AG04450 (cell line): Measurements from ENCODE around the gene OLFML1. TPM values are rescaled to one million over a fixed set of nuclear protein-coding genes. Genes with fewer than 3 reads are reported as not detected.

Source experiments
- CTCF ChIA-PET: fragments of 300-600, 350-600 bp; formaldehyde crosslinking; extraction: SDS; loops from one replicate; lab custom pipeline; 2022; ENCODE audit warnings: antibody characterized with exemption, inconsistent platforms; lab: Charles Lee
- POLR2A ChIA-PET: fragments of 350-600 bp; formaldehyde crosslinking; extraction: SDS; loops from one replicate; lab custom pipeline; 2021; ENCODE audit warnings: antibody characterized with exemption, inconsistent platforms; lab: Yijun Ruan, JAX
- DNase-seq: peaks from one replicate; pipeline ENCODE4 v3.0.0-alpha.2; 2011; ENCODE audit warnings: low read depth, low spot score
- H3K27ac ChIP-seq: one replicate; pipeline ENCODE4 v1.5.1; 2012; ENCODE audit warnings: low read depth, low read length, control low read depth
- H3K27me3 ChIP-seq: one replicate; pipeline ENCODE4 v1.6.0; 2012; ENCODE audit warnings: low read length; ENCODE audit not compliant: control insufficient read depth, insufficient read depth
- H3K4me3 ChIP-seq: 2 replicates; pipeline ENCODE4 v1.5.1; 2011; ENCODE audit warnings: mild to moderate bottlenecking, low read depth, low read length, control low read depth
- H3K9me3 ChIP-seq: 2 replicates; pipeline ENCODE4 v1.5.1; 2012; ENCODE audit warnings: low read length; ENCODE audit not compliant: control insufficient read depth, insufficient read depth
- polyA plus RNA-seq: library from polyadenylated mRNA; depleted of rRNA; stranded (reverse); fragments of >200 nt; gene quantifications from 2 replicates; pipeline ENCODE4 v1.2.3, GENCODE V29; 2011
- TF ChIP-seq, protein P1 (sequence below): IDR thresholded peaks from 2 replicates; pipeline ENCODE4 v1.5.1; 2011; ENCODE audit warnings: low read depth, low read length, control low read depth, inconsistent platforms

The OLFML1 gene
- polyA plus RNA-seq, 1 experiment, result 0.21 TPM

DNA sequence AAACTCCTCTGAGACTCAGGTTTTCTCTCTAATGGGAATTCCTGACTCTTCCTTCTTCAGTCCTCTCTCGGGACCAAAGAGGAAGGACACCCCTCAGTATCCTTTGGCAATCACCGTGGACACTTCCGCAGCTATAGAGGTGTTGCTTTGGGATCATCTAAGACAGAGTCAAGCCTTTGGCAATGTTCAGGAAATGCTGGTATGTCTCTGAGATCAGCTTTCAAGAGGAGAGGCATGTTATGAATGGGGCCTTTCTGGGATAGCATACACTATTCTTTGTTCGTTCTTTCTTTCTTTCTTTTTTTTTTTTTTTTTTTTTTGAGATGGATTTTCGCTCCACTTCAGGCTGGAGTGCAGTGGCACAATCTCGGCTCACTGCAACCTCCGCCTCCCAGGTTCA is 14.2 kb upstream of the OLFML1 start:
- Histone ChIP-seq H3K9me3 (no peaks in the 10 kb centered on the region), H3K27ac (no peak overlapping the region), H3K4me3 (no peak overlapping the region), H3K27me3 (no peaks in the 10 kb centered on the region)
- ChIA-PET CTCF (no interaction called here), POLR2A (no interaction called here)
- TF ChIP-seq, protein P1, sequence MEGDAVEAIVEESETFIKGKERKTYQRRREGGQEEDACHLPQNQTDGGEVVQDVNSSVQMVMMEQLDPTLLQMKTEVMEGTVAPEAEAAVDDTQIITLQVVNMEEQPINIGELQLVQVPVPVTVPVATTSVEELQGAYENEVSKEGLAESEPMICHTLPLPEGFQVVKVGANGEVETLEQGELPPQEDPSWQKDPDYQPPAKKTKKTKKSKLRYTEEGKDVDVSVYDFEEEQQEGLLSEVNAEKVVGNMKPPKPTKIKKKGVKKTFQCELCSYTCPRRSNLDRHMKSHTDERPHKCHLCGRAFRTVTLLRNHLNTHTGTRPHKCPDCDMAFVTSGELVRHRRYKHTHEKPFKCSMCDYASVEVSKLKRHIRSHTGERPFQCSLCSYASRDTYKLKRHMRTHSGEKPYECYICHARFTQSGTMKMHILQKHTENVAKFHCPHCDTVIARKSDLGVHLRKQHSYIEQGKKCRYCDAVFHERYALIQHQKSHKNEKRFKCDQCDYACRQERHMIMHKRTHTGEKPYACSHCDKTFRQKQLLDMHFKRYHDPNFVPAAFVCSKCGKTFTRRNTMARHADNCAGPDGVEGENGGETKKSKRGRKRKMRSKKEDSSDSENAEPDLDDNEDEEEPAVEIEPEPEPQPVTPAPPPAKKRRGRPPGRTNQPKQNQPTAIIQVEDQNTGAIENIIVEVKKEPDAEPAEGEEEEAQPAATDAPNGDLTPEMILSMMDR, result no peak
- DNase-seq, result no peak

DNA sequence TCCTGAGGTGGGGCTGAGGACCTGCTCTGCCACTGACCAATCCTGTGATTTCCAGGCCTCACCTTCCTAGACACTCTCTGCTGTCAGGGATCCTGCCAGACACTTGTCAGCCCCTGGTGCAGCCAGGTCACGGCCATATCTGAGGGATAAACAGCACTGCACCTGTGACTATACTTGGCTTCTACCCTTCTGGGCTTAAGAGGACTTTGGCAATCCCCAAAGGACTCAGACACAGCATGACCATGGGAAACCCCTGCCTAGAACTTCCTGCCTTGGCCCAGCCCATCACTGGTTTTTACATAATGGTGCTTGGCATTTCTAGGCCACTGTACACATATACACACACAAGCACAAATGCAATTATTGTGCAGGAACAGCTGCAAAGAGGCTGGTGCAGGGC is 11.6 kb upstream of the OLFML1 start:
- Histone ChIP-seq H3K9me3 (no peaks in the 10 kb centered on the region), H3K27me3 (no peaks in the 10 kb centered on the region), H3K4me3 (no peak overlapping the region), H3K27ac (no peak overlapping the region)
- TF ChIP-seq, protein P1, result no peak
- ChIA-PET CTCF (no interaction called here), POLR2A (no interaction called here)
- DNase-seq, result no peak

DNA sequence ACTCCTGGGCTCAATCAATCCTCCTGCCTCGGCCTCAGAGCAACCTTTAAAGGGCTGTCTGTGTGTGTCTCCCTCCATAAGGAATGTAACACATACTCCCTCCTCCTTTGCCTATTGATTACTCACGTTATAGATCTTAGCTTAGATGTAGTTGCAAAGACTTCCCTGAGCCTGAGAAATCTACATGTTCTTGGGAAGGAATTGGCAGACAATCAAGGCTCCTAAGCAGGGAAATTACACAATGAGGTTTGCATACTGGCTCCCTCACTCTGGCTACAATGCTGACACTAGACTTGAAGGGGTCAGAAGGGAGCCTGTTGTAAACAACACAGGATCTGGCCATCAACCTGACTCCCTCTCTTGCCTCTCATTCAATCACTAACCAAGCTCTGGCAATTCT is 5.2 kb upstream of the OLFML1 start:
- ChIA-PET CTCF (no interaction called here), POLR2A (no interaction called here)
- Histone ChIP-seq H3K27ac (no peak overlapping the region), H3K9me3 (no peaks in the 10 kb centered on the region), H3K27me3 (no peaks in the 10 kb centered on the region), H3K4me3 (no peak overlapping the region)
- no peak for DNase-seq
- TF ChIP-seq, protein P1, result no peak

DNA sequence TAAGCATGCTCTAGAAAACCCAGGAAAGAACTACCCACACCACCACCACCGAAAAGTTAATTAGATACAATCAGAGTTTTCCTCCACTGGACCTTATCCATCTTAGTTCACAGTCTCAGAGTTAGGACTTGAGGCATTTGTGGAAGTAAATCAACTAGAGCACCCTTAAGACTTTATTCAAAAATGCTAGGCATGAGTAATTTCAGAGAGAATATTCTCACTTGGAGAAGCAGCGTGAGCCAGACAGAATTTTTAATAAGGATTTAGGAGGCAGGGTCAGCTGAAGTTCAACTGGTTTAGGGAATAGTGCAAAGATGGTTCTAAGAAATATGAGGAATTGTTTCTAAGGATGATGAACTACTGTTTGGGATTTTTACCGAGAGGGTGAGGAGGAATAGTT is 1.2 kb upstream of the OLFML1 start:
- no peak overlapping the region for H3K4me3 ChIP-seq
- peaks cover 3% of the 10 kb centered on the region for H3K27me3 ChIP-seq
- H3K27ac ChIP-seq, result no peak overlapping the region
- TF ChIP-seq, protein P1, result no peak
- DNase-seq, result no peak
- no peaks in the 10 kb centered on the region for H3K9me3 ChIP-seq
- CTCF ChIA-PET, result no interaction called here
- POLR2A ChIA-PET, result no interaction called here

DNA sequence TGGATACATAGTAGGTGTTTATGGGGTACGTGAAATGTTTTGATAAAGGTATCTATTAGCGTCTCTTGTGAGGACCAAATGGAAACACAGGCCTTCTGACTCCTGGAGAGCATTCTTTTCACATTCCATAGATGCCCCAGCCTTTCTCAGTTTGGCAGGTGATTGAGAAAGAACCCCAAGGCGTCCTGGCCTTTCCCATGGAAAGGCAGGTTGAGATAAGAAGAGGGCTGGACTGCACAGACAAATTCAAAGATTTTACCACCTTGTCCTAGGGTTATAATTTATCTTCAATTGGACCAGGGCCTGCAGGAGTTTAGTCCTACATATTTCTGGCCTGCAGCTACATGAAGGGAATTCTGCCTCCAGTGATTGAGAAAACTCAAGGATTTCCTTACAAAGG is 661 bp upstream of the OLFML1 start:
- no peaks in the 10 kb centered on the region for H3K9me3 ChIP-seq
- ChIA-PET CTCF (no interaction called here), POLR2A (no interaction called here)
- TF ChIP-seq, protein P1, result no peak
- H3K27ac ChIP-seq, result no peak overlapping the region
- peaks cover 3% of the 10 kb centered on the region for H3K27me3 ChIP-seq
- no peak for DNase-seq
- H3K4me3 ChIP-seq, result no peak overlapping the region
